HG03378 (cell line): ENCODE measurements around the gene SLC30A4.
"Not testable (repeated sequence)": the region's sequence is repeated elsewhere in the genome, so short reads cannot be mapped to it uniquely, and the experiment has no call there.

ENCODE experiments used
- ATAC-seq: cut with Tn5 transposase; IDR thresholded peaks from one replicate; pipeline ENCODE4 v1.9.1; 2021; ENCODE audit warnings: mild to moderate bottlenecking, moderate library complexity; ENCODE audit not compliant: unreplicated experiment

Gene SLC30A4, protein sequence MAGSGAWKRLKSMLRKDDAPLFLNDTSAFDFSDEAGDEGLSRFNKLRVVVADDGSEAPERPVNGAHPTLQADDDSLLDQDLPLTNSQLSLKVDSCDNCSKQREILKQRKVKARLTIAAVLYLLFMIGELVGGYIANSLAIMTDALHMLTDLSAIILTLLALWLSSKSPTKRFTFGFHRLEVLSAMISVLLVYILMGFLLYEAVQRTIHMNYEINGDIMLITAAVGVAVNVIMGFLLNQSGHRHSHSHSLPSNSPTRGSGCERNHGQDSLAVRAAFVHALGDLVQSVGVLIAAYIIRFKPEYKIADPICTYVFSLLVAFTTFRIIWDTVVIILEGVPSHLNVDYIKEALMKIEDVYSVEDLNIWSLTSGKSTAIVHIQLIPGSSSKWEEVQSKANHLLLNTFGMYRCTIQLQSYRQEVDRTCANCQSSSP

DNA sequence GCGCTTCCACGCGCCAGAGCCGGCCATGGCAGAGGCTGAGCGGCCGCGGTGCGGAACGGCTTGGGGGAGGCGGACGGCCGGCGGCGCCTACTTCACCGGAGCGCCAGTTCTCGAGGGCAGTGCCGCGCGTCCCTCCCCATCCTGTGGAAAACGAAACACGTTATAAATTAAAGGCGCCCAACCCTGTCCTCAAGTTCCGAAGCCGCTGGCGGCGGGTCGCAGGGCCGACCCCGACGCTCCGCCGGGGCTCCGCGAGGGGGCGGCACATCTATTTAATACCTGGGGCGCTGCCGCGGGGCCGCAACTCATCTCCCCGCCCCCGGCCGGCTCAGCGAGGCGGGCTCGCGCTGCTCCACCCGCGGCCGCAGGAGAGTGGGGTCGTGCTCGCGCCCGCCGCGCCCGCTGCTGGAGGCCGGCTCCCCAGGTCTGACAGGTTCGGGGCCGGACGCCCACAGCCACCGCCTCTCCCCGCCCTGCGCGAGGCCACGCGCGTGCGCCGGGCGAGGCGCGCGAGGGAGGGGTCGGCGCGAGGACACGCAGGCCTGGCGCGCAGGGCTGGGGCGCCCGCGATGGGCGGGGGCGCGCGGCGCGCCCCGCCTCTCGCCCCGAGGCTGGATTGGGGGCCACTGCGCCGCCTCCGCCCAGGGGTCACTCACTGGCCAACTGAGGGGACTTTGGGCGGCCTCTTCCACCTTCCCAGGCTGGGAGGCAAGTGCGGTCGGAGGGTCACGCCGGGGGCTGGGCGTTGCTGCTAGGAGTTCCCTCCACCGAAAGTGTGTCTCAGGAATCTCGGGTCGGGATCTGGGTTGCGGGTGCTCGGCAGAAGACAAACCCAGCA, at the start of gene SLC30A4:
Gene SLC30A4 (minus strand): TSS at position 428 of the 838 bp plus-strand sequence. CDS start 401 bp downstream, at position 27.
- peak; percentile 46 for ATAC-seq

- no peak for ATAC-seq
These were observed 33.5 kb upstream of the SLC30A4 start for GRCh38 chr15:45555934-45556608.

DNA sequence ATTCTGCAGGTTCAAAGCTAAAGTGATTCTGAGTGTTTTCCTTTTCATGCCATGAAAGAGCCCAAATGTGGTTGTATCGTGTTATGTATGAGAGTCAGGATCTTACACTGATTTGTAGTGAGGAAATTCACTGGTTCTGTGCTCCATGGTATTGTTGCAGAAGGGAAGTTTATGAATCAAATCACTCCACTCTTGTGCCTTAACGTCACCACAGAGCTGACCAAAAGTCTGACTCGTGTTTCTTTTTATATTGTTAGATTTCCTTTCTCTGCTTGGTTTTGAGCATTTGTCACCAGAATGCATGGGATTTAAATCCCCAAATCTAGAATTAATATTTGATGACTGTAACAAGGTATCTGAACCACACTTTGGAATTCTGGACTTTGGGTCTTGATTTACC, 29.1 kb upstream of the SLC30A4 start:
- ATAC-seq: no peak

DNA sequence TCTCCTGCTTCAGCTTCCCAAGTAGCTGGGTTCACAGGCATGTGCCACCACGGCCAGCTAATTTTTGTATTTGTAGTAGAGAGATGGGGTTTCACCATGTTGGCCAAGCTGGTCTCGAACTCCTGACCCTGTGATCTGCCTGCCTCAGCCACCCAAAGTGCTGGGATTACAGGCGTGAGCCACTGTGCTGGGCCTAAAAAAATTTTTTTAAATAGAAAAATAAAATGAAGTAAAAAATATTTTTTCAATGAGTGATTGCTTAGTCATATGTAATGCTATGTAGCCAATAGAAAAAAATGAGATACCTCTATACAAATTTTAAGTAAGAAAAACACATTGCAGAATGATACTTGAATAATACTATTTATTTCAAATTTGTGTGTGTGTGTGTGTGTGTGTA, 27.9 kb upstream of the SLC30A4 start:
- ATAC-seq: no peak

GRCh38 chr15:45549541-45550220, 27.1 kb upstream of the SLC30A4 start:
- no peak for ATAC-seq

- no peak for ATAC-seq
These were observed 26.4 kb upstream of the SLC30A4 start for GRCh38 chr15:45548753-45549520.

- ATAC-seq: no peak
These were observed 24.2 kb upstream of the SLC30A4 start for GRCh38 chr15:45546789-45547188.

- ATAC-seq: no peak
These were observed 21.9 kb upstream of the SLC30A4 start for GRCh38 chr15:45544266-45545023.

GRCh38 chr15:45543051-45543450, 20.5 kb upstream of the SLC30A4 start:
- no peak for ATAC-seq

GRCh38 chr15:45540531-45540930, 18.0 kb upstream of the SLC30A4 start:
- ATAC-seq: no peak

DNA sequence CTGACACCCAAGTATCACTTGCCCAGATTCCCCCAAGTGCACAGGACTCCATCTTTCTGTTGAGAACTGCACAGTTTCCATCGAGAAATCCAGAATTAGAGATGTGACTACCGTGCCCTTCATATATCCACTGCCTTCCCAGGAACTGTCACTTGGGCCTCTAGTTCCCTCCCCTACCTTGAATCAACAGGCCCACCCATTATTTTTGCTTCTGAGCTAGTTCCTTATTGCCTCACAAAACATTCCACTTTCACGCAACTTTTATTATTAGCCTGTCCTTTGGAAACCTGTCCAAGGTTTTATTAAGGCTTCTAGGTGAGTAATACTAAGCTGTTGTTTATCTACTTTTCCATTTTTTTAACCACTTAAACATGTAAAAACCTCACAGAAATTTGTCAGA, 17.1 kb upstream of the SLC30A4 start:
- no peak for ATAC-seq

GRCh38 chr15:45536934-45537333, 14.4 kb upstream of the SLC30A4 start:
- no peak for ATAC-seq

DNA sequence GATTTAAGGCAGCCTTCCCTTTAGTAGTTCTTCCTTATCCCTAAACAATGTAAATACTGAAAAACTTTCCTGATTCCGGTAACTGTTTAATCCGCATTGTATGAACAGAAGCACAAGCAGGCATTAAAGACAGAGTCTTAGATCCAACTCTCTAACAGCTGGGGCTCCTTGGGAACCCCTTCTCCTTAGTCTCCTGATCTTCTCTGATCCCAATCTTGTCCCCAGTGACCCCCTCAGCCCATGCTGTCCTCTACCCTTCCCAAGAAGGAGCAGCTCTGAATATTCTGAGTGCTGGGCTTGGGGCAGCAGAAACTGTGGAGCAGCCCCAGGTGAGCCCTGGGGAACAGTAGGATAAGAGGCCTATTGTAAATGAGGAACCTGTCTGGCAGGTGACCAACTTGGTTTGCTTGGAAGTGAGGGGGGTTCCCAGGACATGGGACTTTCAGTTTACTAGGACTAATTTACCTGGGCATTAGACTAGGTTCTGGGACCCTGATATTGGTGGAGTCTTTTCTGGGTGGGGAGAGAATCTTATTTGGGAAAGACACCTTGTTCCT, 13.0 kb upstream of the SLC30A4 start:
- ATAC-seq: no peak

DNA sequence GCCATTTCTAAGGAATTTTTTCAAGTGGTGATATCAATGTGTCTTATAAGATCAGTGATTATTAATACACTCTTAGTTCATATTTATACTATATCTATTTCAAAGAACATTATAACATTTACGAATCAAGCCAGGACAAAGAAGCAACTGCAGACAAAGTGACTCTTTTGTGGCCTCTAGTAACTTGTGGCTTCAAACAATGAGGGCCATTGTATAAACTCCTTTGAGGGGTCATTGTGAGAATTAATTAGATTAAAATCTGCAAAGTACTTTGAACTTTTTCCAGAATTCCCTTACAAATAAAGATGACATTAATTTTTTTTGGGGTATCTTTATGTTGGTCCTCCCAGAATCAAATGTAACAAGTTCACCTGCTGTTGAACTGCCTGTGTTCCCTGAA, 12.3 kb upstream of the SLC30A4 start:
- ATAC-seq: no peak

- ATAC-seq: not testable (repeated sequence)
These were observed 10.3 kb upstream of the SLC30A4 start for GRCh38 chr15:45532892-45533291.

- no peak for ATAC-seq
These were observed 7.1 kb upstream of the SLC30A4 start for GRCh38 chr15:45529613-45530012.

- ATAC-seq: no peak
These were observed 4.5 kb upstream of the SLC30A4 start for GRCh38 chr15:45527086-45527485.

DNA sequence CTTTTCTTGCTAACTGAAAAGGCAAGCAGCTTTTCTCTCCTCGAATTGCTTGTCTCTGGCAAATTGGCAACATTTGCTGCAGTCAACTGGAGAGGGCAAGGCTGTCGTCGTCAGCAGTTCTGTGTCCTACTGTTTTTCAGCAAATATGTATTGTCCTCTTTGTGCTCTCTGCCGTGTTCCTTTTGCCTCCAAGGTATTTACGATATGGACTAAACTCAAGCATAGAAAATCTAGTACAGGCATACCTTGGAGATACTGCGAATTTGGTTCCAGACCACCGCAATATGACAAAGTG, 558 bp upstream of the SLC30A4 start:
- ATAC-seq: no peak

- peak; percentile 29 for ATAC-seq
These were observed 793 bp downstream of the SLC30A4 start for GRCh38 chr15:45521596-45522327.
